HCT116 (cell line): ENCODE results near the gene IRS1. TPM values are rescaled to one million over a fixed set of nuclear protein-coding genes. Genes with fewer than 3 reads are reported as not detected.
"Not testable (repeated sequence)": the region's sequence is repeated elsewhere in the genome, so short reads cannot be mapped to it uniquely, and the experiment has no call there.

ENCODE experiments used
- ATAC-seq: fragments of 200-7000 bp; cut with Tn5 transposase; 2 replicates; pipeline ENCODE4 v1.9.1; 2020; ENCODE audit warnings: mild to moderate bottlenecking, moderate library complexity
- BruUV-seq: library from RNA; stranded (reverse); fragments of 400-500 nt; replicated peaks from 2 replicates; lab custom pipeline; 2021; lab: Mats Ljungman, UMichigan
- CTCF ChIA-PET: fragments of 300-600 bp; sonication (Branson Sonifier 250); formaldehyde crosslinking; loops from one replicate; lab custom pipeline; 2021; ENCODE audit warnings: antibody characterized with exemption; lab: Charles Lee
- POLR2A ChIA-PET: fragments of 300-600, 350-600 bp; sonication (Branson Sonifier 250); formaldehyde crosslinking; loops from one replicate; lab custom pipeline; 2021; ENCODE audit warnings: antibody characterized with exemption; lab: Charles Lee
- RAD21 ChIA-PET, 2 experiments: fragments of 300-600 bp; sonication (Branson Sonifier 250); formaldehyde crosslinking; loops; one replicate each; lab custom pipeline; 2023; ENCODE audit warnings: low total read pairs in 2 of 2; ENCODE audit not compliant: uncharacterized antibody in 2 of 2, unreplicated experiment in 2 of 2, low non-redundant PET in 1 of 2; lab: Charles Lee
- DNase-seq: peaks from one replicate; pipeline ENCODE4 v3.0.0-alpha.2; 2010; ENCODE audit warnings: low read depth, low spot score
- H2AFZ ChIP-seq: fragments of 200-600 bp; shearing (Covaris generic), sonication (generic); 2 replicates; pipeline ENCODE4 v1.6.1; 2017; ENCODE audit warnings: low read depth, mixed run types, mixed read lengths, antibody characterized with exemption, low read length; ENCODE audit not compliant: poor library complexity, severe bottlenecking
- H3K27ac ChIP-seq: 2 replicates; pipeline ENCODE4 v1.5.1; 2012; ENCODE audit warnings: low read depth, low read length
- H3K27me3 ChIP-seq: fragments of 200-600 bp; sonication (generic); 2 replicates; pipeline ENCODE4 v1.6.1; 2016; ENCODE audit warnings: mixed run types, low read length, mixed read lengths; ENCODE audit not compliant: insufficient read depth
- H3K36me3 ChIP-seq, 2 experiments: fragments of 200-500 bp in 1 of 2; fragments of 200-600 bp in 1 of 2; sonication (Bioruptor generic) in 1 of 2; sonication (generic) in 1 of 2; 2 replicates each; pipeline versions ENCODE4 v1.5.1 to v1.6.1; 2014 to 2016; ENCODE audit warnings: low read length in 2 of 2, inconsistent platforms in 1 of 2, mixed read lengths in 1 of 2, mixed run types in 1 of 2; ENCODE audit not compliant: insufficient read depth in 2 of 2, control insufficient read depth in 1 of 2
- H3K4me1 ChIP-seq, 2 experiments: fragments of 200-600 bp in 1 of 2; sonication (generic) in 1 of 2; 2 replicates each; pipeline versions ENCODE4 v1.5.1 to v1.6.1; 2012 to 2017; ENCODE audit warnings: low read length in 2 of 2, inconsistent platforms in 1 of 2, mild to moderate bottlenecking in 1 of 2, mixed read lengths in 1 of 2, mixed run types in 1 of 2, moderate library complexity in 1 of 2; ENCODE audit not compliant: insufficient read depth in 2 of 2, control insufficient read depth in 1 of 2
- H3K4me2 ChIP-seq: fragments of 200-600 bp; sonication (generic); 2 replicates; pipeline ENCODE4 v1.6.1; 2017; ENCODE audit warnings: mixed run types, low read length, mixed read lengths
- H3K4me3 ChIP-seq, 2 experiments: fragments of 200-600 bp in 1 of 2; sonication (generic) in 1 of 2; replicated peaks in 1 of 2; 2 replicates each; pipeline ENCODE4 v1.5.1; 2011 to 2016; ENCODE audit warnings: low read length in 2 of 2, control low read depth in 1 of 2, low read depth in 1 of 2, mild to moderate bottlenecking in 1 of 2, mixed read lengths in 1 of 2, mixed run types in 1 of 2
- H3K79me2 ChIP-seq: fragments of 200-600 bp; sonication (generic); 2 replicates; pipeline ENCODE4 v1.6.1; 2017; ENCODE audit warnings: mild to moderate bottlenecking, mixed run types, low read length, moderate library complexity, mixed read lengths; ENCODE audit not compliant: insufficient read depth
- H3K9ac ChIP-seq: fragments of 200-600 bp; sonication (generic); 2 replicates; pipeline ENCODE4 v1.6.1; 2016; ENCODE audit warnings: low read length, mixed read lengths
- H3K9me2 ChIP-seq: fragments of 200-600 bp; sonication (generic), shearing (Covaris generic); 2 replicates; pipeline ENCODE4 v1.6.1; 2017; ENCODE audit warnings: mixed run types, mild to moderate bottlenecking, moderate library complexity; ENCODE audit not compliant: insufficient read depth
- H3K9me3 ChIP-seq, 2 experiments: fragments of 200-500 bp in 1 of 2; fragments of 200-600 bp in 1 of 2; sonication (Bioruptor generic) in 1 of 2; sonication (generic) in 1 of 2; 2 replicates each; pipeline ENCODE4 v1.6.1; 2014 to 2017; ENCODE audit warnings: low read length in 2 of 2, mixed read lengths in 2 of 2, inconsistent platforms in 1 of 2, low read depth in 1 of 2, mild to moderate bottlenecking in 1 of 2, mixed run types in 1 of 2, moderate library complexity in 1 of 2; ENCODE audit not compliant: control insufficient read depth in 1 of 2, insufficient read depth in 1 of 2
- H4K20me1 ChIP-seq: fragments of 200-600 bp; sonication (generic), shearing (Covaris generic); 2 replicates; pipeline ENCODE4 v1.6.1; 2017; ENCODE audit warnings: mixed run types, mild to moderate bottlenecking, moderate library complexity; ENCODE audit not compliant: insufficient read depth
- ATF3 ChIP-seq: IDR thresholded peaks from 2 replicates; pipeline ENCODE4 v1.6.1; 2012
- CEBPB ChIP-seq: IDR thresholded peaks from 2 replicates; pipeline ENCODE4 v1.6.1; 2012; ENCODE audit warnings: low read depth
- EZH2phosphoT487 ChIP-seq: fragments of 200-600 bp; IDR thresholded peaks from 2 replicates; pipeline ENCODE4 v1.6.1; 2018; ENCODE audit warnings: antibody characterized with exemption, borderline replicate concordance
- JUND ChIP-seq: IDR thresholded peaks from 2 replicates; pipeline ENCODE4 v1.6.1; 2012
- POLR2A ChIP-seq: IDR thresholded peaks from 2 replicates; pipeline ENCODE4 v1.7.0; 2011; ENCODE audit warnings: borderline replicate concordance; ENCODE audit not compliant: insufficient read depth, insufficient read length; ENCODE audit errors: extremely low read depth
- POLR2AphosphoS5 ChIP-seq: IDR thresholded peaks from 2 replicates; pipeline ENCODE4 v1.6.1; 2011; ENCODE audit warnings: mild to moderate bottlenecking, low read depth, low read length, moderate library complexity
- REST ChIP-seq: IDR thresholded peaks from 2 replicates; pipeline ENCODE4 v1.6.1; 2012; ENCODE audit warnings: low read depth
- YY1 ChIP-seq: IDR thresholded peaks from 2 replicates; pipeline ENCODE4 v1.6.1; 2011; ENCODE audit warnings: low read length, low read depth, moderate library complexity, mild to moderate bottlenecking; ENCODE audit not compliant: insufficient replicate concordance; ENCODE audit errors: extremely low read depth
- ZBTB33 ChIP-seq: IDR thresholded peaks from 2 replicates; pipeline ENCODE4 v1.6.1; 2011; ENCODE audit warnings: mild to moderate bottlenecking, low read length, moderate library complexity; ENCODE audit not compliant: insufficient replicate concordance; ENCODE audit errors: extremely low read depth
- intact Hi-C: fragments of 100-400 bp; cut with micrococcal nuclease; formaldehyde crosslinking; loops from 2 replicates; pipeline ENCODE4 v1.10.0; 2022
- total RNA-seq: library from RNA; stranded (reverse); gene quantifications from one replicate; pipeline ENCODE4 v1.2.1, GENCODE V29; 2021; ENCODE audit not compliant: unreplicated experiment

The IRS1 gene
- total RNA-seq, 1 experiment from 2014 or later = 88.8 TPM

GRCh38 chr2:226845386-226846116 is 45.9 kb upstream of the IRS1 start:
- no peak for TF ChIP-seq POLR2AphosphoS5
- TF ChIP-seq ATF3 = no peak
- TF ChIP-seq JUND = no peak
- TF ChIP-seq POLR2A = no peak
- no peak for TF ChIP-seq CEBPB
- TF ChIP-seq ZBTB33 = no peak
- TF ChIP-seq EZH2phosphoT487 = no peak
- TF ChIP-seq YY1 = no peak
- TF ChIP-seq REST = no peak
- Histone ChIP-seq H3K27me3 (no peaks in the 10 kb centered on the region), H3K9me3 (peaks cover 0 to 3% of the 10 kb centered on the region in 2 experiments; a peak in 1 of 4 replicates), H2AFZ (no peak overlapping the region), H3K27ac (no peak overlapping the region), H3K4me3 (no peak overlapping the region), H3K9ac (no peak overlapping the region), H3K36me3 (no peaks in the 10 kb centered on the region), H3K9me2 (no peaks in the 10 kb centered on the region), H4K20me1 (no peaks in the 10 kb centered on the region), H3K4me2 (no peak overlapping the region), H3K79me2 (peaks cover 66% of the 10 kb centered on the region), H3K4me1 (no peaks in the 10 kb centered on the region)
- POLR2A ChIA-PET = no interaction called here
- RAD21 ChIA-PET = no interaction called here
- BruUV-seq = no TSS peak
- CTCF ChIA-PET = no interaction called here
- intact Hi-C loops = no loop called here
- ATAC-seq (no peak), DNase-seq (no peak)

GRCh38 chr2:226843001-226843400 is 43.4 kb upstream of the IRS1 start:
- H3K36me3 ChIP-seq, H3K4me1 ChIP-seq, intact Hi-C loops, H3K27ac ChIP-seq, BruUV-seq, DNase-seq, POLR2A ChIA-PET, RAD21 ChIA-PET, H3K4me2 ChIP-seq, H3K4me3 ChIP-seq, ATAC-seq, H3K9me3 ChIP-seq, CTCF ChIA-PET, H4K20me1 ChIP-seq, H2AFZ ChIP-seq, H3K9ac ChIP-seq, H3K9me2 ChIP-seq, H3K27me3 ChIP-seq: not testable (repeated sequence)
- H3K79me2 ChIP-seq = peaks cover 69% of the 10 kb centered on the region
